GM19351 (cell line): ENCODE results near the gene PLIN3.
"Not testable (repeated sequence)": the region's sequence is repeated elsewhere in the genome, so short reads cannot be mapped to it uniquely, and the experiment has no call there.

Experiments used
- ATAC-seq: cut with Tn5 transposase; IDR thresholded peaks from one replicate; pipeline ENCODE4 v1.9.1; 2021; ENCODE audit warnings: mild to moderate bottlenecking, moderate library complexity; ENCODE audit not compliant: unreplicated experiment

PLIN3 gene

DNA sequence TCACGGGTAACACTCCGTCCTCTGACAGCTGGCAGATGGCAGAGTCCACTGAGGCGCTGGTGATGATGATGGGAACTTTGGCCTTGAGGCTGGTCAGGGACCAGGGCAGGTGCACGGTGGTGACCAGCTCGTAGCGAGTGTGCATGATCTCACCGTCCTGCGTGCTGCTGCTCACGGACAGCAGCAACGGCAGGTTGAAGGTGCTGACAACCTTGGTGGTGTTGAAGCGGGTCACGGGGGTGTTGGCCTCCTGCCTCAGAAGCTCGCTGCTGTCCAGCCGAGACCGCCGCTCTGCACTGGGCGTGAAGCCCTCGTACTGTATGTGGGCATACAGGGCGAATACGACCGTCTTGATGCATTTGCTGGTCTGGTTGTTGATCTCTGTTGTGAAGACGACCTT lies 23.6 kb upstream of the PLIN3 start:
- no peak for ATAC-seq

DNA sequence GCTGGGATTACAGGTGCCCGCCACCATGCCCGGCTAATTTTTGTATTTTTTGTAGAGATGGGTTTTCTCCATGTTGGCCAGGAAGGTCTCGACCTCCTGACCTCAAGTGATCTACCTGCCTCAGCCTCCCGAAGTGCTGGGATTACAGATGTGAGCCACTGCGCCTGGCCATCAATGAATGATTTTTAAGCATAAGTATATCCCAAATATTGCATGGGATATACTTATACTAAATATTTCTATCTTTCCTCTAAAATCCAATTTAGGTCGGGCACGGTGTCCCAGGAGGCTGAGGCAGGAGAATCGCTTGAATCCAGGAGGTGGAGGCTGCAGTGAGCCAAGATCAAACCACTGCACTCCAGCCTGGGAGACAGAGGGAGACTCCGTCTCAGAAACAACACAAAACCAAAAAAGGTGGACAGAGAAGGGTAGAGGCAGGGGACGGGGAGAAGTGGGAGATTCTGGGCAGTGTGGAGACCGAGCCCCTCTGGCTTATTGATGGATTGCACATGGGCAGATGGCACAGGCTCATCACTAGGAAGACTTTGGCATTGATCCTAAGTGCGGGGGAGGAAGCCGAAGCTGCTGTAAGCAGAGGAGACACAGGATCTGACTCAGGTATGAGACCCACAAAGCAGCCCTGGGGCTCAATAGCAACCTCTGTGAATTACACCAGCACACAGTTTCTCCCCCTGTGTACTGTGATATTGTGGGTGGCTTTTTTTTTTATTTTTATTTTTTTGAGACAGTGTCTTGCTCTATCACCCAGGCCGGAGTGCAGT lies 21.8 kb upstream of the PLIN3 start:
- no peak for ATAC-seq

DNA sequence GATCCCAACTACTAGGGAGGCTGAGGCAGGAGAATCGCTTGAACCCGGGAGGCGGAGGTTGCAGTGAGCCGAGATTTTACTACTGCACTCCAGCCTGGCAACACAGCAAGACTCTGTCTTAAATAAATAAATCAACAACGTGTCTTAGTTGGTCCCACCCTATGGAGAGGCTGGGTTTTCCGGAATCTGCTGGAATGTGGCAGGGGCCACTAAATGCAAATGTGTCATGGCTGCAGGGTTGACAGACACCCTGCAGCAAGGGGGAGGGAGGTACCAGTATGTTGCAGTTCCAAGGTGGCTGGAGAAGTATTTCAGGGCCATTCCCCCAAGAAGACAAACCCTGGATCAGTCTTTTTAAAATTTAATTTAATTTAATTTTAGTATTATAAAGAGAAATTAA lies 20.3 kb upstream of the PLIN3 start:
- ATAC-seq, result not testable (repeated sequence)

DNA sequence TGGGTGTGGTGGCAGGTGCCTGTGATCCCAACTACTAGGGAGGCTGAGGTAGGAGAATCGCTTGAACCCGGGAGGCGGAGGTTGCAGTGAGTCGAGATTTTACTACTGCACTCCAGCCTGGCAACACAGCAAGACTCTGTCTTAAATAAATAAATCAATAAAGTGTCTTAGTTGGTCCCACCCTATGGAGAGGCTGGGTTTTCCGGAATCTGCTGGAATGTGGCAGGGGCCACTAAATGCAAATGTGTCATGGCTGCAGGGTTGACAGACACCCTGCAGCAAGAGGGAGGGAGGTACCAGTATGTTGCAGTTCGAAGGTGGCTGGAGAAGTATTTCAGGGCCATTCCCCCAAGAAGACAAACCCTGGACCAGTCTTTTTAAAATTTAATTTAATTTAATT lies 17.5 kb upstream of the PLIN3 start:
- ATAC-seq, result not testable (repeated sequence)

DNA sequence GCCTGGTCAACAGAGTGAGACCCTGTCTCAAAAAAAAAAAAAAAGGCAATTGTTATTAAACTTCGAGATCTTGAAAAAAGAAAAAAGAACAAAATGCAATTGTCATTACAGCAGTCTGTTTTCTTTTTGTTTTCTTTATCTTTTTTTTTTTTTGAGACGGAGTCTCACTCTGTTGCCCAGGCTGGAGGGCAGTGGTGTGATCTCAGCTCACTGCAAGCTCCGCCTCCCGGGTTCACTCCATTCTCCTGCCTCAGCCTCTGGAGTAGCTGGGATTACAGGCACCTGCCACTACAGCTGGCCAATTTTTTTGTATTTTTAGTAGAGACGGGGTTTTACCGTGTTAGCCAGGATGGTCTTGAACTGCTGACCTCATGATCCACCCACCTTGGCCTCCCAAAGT lies 15.4 kb upstream of the PLIN3 start:
- ATAC-seq, result not testable (repeated sequence)

DNA sequence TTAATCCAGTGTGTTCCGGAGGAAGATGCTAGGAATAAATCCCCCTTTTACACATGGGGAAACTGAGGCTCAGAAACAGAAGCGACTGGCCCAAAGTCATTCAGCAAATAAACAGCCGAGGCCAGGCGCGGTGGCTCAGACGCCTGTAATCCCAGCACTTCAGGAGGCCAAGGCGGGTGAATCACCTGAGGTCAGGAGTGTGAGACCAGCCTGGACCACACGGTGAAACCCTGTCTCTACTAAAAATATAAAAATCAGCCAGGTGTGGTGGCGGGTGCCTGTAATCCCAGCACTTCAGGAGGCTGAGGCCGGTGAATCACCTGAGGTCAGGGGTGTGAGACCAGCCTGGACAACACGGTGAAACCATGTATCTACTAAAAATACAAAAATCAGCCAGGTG lies 11.6 kb upstream of the PLIN3 start:
- ATAC-seq, result no peak

DNA sequence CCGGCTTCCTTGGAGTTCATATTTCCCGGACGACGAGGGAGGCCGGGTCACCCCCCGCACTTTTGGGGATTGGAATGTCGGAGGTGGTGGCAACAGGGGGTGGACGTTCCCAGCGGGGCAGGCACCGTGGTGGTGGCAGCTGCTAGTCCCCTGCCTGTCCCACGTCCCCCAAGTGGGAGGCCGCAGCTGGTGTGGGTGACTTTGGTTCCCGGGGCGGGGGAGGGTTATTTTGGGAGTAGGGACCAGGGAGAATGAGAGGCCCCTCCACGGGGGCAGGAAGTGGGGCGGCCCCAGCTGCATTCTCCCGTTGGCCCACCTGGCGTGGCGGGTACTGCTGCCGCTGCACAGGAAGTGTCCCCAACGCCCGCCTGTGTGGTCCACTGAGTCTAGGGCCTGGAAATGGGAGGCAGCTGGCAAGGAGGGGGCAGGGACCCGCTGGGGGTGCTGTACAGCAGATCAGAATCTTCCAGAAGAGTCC lies 11.1 kb upstream of the PLIN3 start:
- ATAC-seq, result no peak

DNA sequence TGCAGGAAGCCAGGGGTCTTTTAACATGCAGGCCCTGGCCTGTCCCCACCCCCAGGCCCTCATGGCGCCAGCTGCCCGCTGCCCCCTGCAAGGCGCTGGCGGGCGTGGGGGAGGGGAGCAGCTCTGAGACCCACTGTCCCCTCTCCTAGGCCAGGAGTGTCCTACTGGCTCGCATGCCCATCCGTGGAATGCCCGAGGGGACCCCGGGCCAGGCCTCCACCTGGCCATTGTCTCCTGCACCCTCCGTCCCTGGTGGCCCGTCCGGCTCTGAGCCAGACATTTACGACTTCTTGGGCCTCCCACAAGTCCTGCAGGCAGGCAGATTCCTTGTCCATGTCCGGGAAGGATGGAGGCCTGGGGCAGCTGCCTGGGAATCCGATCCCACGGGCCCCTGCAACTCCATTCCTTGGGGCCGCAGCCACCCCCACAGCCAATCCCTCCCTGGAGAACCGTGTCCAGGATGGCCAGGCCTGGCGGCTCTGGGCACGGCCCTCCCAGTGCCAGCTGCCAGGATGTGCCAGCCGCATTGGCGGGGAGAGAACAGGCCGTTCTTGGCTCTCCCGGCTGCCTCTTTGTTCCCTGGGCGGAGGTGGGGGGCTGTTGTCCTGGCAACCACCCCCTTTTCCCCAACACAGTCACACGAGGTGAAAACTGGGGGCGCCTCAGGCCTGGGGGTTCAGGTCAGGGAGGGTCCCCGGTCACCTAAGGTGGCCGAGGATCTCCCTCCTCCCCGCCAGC lies 10.5 kb upstream of the PLIN3 start:
- no peak for ATAC-seq

DNA sequence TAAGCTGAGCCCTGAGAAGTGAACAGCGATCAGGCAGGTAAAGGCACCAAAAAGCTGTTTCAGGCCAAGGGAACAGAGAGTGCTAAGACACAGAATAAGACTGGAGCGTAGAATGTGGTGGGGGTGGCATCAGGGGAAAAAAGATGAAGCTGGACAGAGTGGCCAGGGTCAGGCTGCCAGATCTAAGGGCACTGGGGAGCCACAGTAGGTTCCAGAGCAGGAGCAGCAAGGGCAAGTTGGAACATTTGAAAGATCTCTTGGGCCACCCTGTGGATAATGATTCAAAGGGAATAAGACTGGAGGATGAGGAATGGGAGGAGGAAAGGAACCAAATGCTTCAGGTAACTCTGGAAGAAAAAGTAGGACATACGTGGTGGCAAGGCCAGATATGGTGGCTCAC lies 6.5 kb upstream of the PLIN3 start:
- ATAC-seq, result no peak

DNA sequence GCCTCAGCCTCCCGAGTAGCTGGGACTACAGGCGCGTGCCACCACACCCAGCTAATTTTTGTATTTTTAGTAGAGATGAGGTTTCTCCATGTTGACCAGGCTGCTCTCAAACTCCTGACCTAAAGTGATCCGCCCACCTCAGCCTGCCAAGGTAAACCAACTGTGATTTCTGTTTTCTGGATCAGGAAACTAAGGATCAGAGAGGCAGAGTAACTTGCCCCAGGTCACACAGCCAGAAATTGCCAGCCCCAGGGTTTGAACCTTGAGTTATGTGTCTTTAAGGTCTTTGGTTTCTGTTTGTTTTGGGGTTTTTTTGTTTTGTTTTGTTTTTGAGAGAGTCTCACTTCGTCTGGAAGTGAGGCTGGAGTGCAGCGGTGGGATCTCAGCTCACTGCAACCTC lies 4.2 kb upstream of the PLIN3 start:
- no peak for ATAC-seq

DNA sequence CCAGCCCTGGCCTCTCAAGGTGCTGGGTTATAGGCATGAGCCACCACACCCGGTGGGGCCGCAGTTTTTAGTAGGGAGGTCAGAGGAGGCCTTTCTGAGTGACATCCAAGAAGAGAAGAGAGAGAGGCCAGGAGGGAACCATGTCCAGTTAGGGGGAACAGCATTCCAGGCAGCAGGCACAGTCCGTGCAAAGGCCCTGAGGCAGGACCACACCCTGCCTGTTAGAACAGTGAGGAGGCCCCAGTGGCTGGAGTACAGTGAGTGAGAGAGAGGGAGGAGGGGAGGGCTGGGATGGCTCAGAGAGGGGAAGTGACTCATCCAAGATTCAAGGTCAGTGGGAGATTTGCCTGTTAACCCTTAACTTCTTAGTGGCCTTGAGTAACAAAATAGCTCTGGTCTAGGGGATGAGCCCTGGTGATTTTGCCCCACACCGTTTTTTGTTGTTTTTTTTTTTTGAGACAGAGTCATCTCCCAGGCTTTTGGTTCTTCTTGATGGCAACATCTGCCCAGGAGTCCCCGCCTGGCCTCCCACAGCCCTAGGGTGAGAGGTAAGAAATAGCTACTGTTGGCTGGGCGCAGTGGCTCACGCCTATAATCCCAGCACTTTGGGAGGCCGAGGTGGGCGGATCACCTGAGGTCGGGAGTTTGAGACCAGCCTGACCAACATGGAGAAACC lies 2.7 kb upstream of the PLIN3 start:
- no peak for ATAC-seq

DNA sequence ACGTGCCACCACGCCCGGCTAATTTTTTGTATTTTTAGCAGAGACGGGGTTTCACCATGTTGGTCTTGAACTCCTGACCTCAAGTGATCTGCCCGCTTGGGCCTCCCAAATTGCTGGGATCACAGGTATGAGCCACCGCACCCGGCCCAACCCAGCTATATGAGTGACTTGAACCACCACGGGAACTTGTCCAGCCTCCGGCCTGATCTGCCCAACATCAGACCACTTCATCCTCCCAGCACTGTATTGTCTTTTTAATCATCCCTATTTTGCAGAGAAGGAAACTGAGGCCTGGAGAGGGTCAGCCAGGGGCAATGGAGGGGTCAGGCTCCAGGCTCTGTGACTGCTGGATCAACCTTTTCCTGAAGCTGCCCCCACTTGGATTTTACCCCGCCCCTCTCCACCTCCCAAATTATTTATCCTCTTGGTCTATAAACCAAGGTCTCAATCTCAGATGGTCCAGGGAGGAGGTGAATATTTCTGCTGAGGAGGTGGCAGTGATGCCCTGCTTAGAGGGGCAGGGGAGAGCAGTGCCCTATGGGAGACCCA lies 893 bp upstream of the PLIN3 start:
- ATAC-seq, result no peak

DNA sequence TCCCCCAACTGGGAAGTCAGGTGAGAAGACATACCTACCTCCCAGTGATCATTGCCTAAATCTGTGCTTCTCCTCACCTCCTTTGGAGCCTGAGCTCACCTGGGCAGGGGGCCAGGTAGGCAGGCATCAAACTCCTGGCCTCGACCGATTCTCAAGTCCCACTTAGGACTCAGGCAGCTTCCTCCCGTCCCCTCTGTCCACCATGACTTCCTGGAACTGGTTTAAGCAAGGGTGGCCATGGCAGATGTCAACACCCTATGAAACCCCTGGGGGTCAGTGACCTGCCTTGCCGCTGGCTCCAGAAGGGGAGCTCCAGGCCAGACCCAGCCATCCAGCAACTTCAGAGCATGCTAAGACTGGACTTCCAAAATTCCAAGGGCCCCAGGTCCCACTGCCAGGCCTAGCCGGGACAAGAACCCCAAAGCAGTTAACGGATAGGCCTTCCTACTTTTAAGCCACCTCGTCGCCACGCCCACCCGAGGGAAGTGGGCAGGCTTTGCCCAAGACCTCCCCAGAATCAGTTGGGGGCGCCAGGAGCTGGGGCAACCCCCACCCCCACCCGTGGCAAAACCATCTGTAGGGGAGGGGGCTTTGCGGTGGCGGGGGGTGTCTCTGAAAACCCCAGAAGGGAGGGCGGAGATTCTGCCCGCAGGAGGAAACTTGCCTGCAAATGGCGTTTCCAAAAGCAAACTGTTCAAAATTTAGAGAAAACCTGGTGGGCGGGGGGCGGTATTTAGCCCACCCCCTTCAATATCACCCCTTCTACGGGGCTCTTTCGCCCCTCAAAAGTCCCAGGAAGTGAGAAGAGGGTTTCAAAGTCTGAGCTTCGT lies 657 bp downstream of the PLIN3 start:
- ATAC-seq, result no peak

DNA sequence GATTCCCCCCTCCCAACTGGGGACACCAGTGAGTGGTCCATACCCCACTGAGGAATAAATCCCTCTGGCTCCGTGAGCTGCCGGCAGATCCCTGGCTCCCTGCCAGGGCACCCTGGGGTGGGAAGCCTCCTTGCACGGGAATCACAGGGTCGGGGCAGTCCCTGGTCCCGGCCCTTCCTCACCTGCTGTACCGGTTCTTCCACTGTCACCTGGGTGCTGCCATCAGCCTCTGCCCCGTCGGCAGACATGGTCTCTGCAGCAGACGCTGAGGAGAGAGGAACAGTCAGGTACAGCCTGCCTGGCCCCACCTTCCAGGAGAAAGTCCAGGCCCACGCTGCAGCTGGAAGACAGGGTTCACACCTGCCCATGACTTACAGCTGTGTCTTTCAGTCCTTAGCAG lies 6.3 kb downstream of the PLIN3 start:
- ATAC-seq, result no peak

DNA sequence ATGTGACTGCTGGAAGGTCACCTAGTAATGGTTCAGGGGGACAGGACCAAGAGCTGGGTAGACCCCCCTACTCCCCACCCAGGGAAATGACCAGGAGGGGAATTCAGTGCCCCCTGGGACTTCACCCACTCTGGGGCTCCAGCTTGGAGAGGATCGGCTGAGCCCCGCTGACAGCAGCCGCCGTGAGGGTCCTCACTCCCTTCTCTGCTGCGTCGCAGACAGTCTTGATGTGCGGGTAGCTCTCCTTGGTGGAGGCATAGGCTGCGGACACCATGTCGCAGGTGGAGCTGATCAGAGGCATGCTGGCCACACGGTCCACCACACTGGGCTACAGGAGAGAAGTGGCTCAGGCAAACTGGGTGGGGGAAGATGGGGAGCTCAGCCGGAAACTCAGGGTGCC lies 7.8 kb downstream of the PLIN3 start:
- no peak for ATAC-seq

DNA sequence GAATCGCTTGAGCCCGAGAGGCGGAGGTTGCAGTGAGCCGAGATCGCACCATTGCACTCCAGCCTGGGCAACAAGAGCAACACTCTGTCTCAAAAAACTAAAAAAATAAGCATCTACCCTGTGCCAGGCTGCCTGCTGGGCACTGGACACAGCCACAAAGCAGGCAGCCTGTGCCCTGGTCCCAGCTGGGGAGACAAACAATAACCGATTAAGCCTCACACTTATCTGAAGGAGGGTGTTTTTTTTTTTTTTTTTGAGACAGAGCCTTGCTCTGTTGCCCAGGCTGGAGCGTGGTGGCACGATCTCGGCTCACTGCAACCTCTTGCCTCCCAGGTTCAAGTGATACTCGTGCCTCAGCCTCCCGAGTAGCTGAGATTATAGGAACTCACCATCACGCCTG lies 11.0 kb downstream of the PLIN3 start:
- ATAC-seq, result not testable (repeated sequence)

DNA sequence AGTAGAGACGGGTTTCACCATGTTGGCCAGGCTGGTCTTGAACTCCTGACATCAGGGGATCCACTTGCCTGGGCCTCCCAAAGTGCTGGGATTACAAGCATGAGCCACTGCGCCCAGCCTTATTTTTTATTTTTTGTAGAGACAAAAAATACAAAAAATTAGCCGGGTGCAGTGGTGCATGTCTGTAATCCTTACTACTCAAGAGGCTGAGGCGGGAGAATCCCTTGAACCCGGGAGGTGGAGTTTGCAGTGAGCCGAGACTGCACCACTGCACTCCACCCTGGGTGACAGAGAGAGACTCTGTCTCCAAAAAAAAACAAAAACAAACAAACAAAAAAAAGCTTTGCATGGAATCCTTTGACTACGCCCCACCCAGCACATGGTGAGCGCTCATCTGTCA lies 14.0 kb downstream of the PLIN3 start:
- not testable (repeated sequence) for ATAC-seq

DNA sequence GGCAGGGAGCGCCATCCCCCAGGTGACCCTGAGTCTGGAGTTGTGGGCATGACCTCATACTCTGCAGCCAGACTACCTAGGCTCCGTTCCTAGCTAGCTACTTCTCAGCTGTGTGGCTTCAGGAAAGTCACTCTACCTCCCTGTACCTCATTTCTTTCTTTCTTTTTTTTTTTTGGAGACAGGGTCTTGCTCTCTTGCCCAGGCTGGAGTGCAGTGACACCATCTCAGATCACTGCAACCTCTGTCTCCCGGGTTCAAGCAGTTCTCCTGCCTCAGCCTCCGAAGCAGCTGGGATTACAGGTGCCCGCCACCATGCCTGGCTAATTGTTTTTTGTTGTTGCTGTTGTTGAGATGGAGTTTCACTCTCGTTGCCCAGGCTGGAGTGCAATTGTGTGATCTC lies 15.0 kb downstream of the PLIN3 start:
- no peak for ATAC-seq

DNA sequence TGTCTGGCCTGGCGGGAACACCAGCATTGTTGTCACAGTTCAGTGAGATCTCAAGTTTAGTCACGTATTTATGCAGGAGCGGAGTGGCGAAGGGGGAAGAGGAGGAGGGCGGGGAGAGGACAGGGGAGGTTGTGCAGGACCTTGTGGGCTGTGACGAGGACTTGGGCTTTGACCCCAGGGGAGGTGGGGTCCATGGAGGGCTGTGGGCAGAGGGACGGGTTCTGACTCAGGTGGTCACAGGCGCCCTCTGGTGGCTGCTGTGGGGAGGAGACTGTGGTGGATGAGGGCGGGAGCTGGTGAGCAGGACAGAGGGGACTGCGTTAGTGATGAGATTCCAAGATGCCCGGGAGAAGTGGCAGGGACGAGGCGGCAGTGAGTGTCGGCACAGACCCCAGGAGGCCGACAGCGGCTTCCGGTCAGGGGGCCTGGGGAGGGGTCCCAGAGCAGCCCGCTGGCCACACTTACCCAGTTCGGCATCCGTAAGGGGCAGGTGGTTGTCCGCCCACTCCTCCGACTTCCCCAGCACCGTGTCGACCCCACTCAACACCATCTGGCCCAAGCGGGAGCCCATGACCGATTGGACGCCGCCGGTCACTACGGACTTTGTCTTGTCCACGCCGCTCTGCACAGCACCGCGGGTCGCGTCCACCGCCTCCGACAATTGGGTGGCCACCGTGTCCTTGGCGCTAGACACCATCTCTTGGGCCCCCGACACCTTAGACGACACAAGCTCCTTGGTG lies 15.7 kb downstream of the PLIN3 start:
- no peak for ATAC-seq

DNA sequence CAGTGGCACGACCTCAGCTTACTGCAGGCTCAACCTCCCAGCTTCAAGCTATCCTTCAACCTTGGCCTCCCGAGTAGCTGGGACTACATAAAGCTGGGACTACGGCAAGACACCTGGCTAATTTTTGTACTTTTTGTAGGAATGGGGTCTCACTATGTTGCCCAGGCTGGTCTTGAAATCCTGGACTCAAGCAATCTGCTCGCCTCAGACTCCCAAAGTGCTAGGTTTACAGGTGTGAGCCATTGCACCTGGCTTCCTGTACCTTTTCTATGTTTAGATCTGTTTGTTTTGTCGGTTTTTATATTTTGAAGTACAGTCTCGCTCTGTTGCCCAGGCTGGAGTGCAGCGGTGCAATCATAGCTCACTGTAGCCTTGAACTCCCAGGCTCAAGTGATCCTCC lies 18.4 kb downstream of the PLIN3 start:
- ATAC-seq, result no peak
